Fibroblast of mammary gland (primary cell): ENCODE measurements around the gene LONRF2.

ENCODE experiments used
- DNase-seq: peaks from one replicate; pipeline ENCODE4 v3.0.0-alpha.2; 2010; ENCODE audit warnings: low read depth
- H3K4me3 ChIP-seq: 2 replicates; pipeline ENCODE4 v1.5.1; 2011; ENCODE audit warnings: low read depth, mild to moderate bottlenecking, low read length, moderate library complexity; ENCODE audit not compliant: control insufficient read depth
- TF ChIP-seq, protein P1 (sequence below): conservative IDR thresholded peaks from 2 replicates; pipeline ENCODE4 v1.5.1; 2011; ENCODE audit warnings: low read depth, low read length, inconsistent platforms; ENCODE audit not compliant: control insufficient read depth, insufficient read depth

Gene LONRF2

DNA sequence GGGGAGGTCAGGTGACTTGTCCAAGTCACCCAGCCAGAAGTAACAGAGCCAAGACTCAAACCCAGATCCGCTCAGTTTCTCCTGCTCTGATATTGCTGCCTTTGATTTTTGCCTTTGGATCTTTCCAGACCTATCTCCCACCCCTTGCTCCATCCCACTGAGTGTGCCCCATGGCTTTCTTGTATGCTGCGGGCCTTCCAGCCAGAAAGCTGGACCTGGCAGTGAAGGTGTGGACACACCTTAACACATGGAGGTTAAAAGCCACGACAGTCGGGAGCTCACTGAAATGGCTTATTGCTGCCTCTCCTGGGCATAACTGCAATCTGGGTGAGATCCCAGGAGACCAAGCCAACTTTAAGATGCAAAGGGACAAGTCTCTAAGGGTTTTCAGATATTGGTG is 86.7 kb downstream of the LONRF2 start:
- H3K4me3 ChIP-seq = no peak overlapping the region
- TF ChIP-seq, protein P1, sequence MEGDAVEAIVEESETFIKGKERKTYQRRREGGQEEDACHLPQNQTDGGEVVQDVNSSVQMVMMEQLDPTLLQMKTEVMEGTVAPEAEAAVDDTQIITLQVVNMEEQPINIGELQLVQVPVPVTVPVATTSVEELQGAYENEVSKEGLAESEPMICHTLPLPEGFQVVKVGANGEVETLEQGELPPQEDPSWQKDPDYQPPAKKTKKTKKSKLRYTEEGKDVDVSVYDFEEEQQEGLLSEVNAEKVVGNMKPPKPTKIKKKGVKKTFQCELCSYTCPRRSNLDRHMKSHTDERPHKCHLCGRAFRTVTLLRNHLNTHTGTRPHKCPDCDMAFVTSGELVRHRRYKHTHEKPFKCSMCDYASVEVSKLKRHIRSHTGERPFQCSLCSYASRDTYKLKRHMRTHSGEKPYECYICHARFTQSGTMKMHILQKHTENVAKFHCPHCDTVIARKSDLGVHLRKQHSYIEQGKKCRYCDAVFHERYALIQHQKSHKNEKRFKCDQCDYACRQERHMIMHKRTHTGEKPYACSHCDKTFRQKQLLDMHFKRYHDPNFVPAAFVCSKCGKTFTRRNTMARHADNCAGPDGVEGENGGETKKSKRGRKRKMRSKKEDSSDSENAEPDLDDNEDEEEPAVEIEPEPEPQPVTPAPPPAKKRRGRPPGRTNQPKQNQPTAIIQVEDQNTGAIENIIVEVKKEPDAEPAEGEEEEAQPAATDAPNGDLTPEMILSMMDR = no peak
- DNase-seq = no peak

- no peak for DNase-seq
- H3K4me3 ChIP-seq = no peak overlapping the region
- TF ChIP-seq, protein P1 = no peak
These were observed 87.2 kb downstream of the LONRF2 start for GRCh38 chr2:100235098-100235497.

DNA sequence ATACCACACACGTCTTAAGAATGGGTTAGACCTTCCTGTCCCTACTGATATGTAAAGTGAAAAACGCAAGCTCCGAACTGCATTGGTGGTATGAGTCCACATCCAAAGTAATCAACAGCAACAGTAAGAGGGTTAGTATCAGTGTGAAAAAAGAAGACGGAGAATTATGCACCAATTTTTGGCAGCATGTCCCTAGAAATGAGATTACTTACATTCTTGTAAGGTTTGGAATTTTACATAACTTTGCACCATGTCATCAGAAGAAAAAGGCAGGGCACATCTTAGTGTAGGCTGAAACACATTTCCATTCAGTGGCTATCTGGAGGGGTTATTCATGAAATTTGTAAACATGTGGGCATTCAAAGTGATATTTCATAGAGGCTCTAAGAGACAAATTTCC is 88.2 kb downstream of the LONRF2 start:
- TF ChIP-seq, protein P1 = no peak
- H3K4me3 ChIP-seq = no peak overlapping the region
- no peak for DNase-seq

DNA sequence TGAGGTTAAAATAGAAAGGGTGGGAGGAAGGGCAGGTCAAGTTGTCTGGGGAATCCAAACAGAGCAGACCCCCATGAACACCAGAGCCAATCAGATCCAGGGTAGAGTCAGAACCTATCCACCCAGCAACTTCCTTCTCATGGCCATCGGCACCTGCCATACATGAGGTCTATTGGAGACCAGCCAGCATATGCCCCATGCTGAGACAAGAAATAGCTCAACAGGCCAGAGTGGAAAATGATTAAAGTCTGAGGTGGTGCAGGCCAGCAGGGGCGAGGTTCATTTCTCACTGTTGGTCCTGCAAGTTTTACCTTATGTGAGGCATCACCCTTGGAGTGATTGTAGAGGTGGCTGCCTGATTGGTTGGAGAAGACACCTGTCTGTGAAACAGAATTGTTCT is 89.2 kb downstream of the LONRF2 start:
- no peak for DNase-seq
- TF ChIP-seq, protein P1 = no peak
- H3K4me3 ChIP-seq = no peak overlapping the region

DNA sequence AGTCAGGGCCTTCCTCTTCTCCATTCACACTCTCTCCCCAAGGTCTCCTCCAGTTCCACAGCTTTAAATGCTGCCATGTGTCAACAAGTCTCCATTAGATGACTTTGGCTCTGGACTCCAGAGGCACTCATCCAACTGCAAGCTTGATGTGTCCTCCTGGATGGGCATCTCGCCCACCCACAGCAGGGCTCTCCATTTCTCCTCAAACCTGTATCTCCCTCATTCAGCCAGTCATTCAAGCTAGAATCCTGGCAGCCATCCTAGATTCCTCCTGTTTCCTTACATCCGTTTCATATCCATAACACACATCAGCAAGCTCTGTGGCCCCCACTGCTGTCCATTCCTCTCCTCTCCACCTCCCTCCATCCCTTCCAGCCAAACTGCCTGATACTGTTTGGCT is 91.5 kb downstream of the LONRF2 start:
- no peak overlapping the region for H3K4me3 ChIP-seq
- DNase-seq = no peak
- TF ChIP-seq, protein P1 = no peak

DNA sequence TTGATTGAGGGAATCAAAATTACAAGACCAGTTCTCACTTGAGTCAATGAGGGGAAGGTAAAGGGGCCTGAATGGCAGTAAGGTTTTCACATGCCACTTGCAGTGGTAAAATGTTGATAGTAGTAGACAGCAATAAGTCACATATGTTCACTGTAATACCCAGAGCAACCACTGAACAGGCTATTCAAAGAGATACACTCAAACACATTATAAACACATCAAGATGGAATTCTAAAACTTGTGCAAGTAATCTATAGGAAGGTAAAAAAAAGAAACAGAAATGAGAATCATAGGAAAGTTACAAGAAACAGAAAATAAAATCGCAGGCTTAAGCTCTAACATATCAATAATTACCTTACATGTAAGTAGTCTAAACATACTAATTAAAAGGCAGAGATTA is 93.3 kb downstream of the LONRF2 start:
- TF ChIP-seq, protein P1 = no peak
- H3K4me3 ChIP-seq = no peak overlapping the region
- no peak for DNase-seq

DNA sequence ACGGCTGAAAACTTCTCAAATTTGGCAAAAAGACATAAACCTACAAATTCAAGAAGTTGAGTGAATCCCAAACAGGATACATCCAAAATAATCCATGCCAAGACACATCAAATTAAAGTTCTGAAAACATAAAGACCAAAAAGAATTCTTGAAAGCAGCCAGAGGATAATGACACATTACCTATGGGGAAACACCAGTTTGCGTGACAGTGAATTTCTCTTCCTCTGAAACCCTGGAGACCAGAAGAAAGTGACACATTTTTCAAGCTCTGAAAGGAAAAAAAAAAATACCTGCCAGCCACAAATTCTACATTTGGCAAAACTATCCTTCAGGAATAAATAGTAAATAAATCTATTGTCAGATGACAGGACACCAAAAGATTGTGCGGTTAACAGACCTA is 93.9 kb downstream of the LONRF2 start:
- no peak for DNase-seq
- H3K4me3 ChIP-seq = no peak overlapping the region
- TF ChIP-seq, protein P1 = no peak
